HG03565 (cell line): ENCODE measurements around the gene PUS1.
"Not testable (repeated sequence)": the region's sequence is repeated elsewhere in the genome, so short reads cannot be mapped to it uniquely, and the experiment has no call there.

ENCODE experiments used
- ATAC-seq: cut with Tn5 transposase; IDR thresholded peaks from one replicate; pipeline ENCODE4 v1.9.1; 2021; ENCODE audit warnings: mild to moderate bottlenecking, moderate library complexity; ENCODE audit not compliant: unreplicated experiment

Gene PUS1

DNA sequence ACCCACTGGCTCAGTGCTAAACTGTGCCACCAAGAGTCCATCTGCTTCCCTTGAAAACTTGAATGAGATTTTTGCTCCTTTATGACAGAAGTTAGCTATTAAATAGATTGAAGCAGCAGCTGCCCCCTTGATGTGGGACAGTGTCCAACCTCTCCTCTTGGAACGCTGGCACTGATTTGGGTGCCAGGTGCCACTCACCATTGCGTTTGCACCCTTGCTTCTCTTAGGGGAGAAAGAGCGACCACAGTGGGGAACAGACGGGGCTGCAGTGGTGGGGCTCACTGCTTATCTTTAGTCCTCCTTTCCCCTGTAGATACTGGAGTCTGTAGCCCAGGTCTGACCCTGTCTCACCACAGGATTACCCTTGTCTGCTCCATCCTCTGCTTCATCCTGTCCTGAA, 30.0 kb downstream of the PUS1 start:
- no peak for ATAC-seq

DNA sequence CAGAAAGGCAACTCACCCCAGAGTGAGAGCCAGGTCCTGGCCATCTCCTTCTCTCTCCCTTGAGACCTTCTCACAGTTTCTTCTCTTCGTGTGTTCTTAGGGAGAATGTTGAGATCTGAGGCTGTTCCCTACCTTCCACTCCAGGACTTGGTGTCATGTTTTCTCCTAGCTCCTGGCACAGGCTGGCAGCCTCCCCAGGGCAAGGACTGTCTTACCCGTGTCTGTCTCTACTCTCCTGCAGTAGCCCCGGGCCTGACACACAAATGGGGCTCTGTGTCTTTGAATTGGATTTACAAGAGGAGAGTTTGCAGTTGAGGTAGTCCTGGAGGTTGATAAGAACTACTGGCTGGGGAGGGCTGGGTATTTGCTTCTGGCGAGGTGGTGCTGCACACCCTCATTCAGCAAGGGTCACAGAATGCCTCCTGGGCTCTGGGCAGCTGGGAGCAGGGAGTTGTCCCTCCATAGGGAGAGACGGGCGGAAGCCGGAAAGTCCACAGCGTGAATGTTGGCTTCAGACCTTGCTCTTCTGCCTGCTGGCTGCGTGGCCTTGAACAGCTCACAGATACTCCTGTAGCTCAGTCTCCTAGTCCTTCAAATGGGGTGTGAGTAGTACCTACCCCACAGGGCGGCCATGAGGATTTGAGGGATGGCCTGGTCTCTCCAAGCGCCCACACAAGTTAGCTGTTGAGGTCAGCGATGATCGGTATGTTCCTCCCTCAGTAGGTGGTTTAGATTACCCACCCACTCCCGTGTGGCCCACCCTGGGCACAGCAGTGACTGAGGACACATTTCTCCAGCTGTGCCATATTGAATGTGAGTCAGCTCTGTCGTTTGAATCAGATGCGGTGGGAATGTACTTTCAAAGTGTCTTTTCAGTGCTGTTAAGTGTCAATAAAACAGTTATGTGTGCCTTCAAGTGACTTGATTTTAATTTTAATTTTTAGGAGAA, 30.8 kb downstream of the PUS1 start:
- no peak for ATAC-seq

DNA sequence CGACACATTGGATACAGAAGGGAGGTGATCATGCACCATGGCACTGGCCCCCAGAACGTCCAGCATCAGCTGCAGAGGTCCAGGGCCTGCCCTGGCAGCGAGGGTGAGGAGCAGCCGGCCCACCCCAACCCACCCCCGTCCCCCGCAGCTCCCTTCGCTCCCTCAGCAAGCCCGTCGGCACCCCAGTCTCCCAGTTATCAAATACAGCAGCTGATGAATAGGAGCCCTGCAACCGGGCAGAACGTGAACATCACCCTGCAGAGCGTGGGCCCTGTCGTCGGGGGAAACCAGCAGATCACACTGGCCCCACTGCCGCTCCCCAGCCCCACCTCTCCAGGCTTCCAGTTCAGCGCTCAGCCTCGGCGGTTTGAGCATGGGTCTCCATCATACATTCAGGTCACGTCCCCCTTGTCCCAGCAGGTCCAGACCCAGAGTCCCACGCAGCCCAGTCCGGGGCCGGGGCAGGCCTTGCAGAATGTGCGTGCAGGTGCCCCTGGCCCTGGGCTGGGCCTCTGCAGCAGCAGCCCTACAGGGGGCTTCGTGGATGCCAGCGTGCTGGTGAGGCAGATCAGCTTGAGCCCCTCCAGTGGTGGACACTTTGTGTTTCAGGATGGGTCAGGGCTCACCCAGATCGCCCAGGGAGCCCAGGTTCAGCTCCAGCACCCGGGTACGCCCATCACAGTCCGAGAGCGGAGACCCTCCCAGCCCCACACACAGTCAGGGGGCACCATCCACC, 31.7 kb downstream of the PUS1 start:
- ATAC-seq, result not testable (repeated sequence)

DNA sequence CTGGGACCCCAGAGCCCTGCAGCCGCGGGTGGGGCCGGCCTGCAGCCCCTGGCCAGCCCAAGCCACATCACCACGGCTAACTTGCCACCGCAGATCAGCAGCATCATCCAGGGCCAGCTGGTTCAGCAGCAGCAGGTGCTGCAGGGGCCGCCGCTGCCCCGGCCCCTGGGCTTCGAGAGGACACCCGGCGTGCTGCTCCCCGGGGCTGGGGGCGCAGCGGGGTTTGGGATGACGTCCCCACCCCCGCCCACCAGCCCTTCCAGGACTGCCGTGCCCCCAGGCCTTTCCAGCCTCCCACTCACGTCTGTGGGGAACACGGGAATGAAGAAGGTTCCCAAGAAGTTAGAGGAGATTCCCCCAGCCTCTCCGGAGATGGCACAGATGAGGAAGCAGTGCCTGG, 32.3 kb downstream of the PUS1 start:
- not testable (repeated sequence) for ATAC-seq

DNA sequence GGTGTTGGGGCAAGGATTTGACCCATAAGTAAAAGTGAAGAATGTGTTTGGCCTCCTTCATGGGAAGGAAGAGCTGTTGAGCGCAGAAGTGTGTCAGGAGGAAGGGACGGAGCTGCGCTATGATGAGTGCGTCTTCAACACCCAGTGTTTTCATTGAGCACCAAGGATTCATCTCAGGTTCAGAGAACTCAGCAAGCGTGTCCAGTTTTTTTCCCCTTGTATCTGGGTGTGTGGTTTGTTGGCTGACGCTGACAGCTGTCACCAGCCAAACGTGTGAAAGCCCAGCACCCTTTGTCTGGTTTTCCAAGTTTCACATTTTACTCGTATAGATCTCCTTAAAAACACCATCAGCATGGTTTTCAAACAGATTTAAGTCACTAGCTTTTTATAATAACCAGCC, 33.0 kb downstream of the PUS1 start:
- no peak for ATAC-seq

DNA sequence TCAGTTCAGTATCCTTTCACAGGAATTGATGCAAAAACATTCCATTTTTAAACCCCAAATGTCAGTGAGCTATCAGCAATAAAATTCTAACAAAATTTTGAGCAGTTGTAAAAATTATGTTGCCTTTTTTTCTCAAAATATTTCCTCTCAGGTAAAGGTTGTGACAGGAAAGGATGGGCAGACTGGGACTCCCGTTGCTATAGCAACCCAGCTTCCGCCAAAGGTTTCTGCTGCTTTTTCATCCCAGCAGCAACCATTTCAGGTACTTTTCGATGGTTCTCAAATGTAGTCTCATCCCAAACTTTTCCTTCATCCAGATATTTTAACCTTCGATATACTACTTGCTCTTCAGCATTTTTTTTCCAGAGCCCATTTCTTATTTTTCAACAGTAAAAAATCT, 34.3 kb downstream of the PUS1 start:
- no peak for ATAC-seq

DNA sequence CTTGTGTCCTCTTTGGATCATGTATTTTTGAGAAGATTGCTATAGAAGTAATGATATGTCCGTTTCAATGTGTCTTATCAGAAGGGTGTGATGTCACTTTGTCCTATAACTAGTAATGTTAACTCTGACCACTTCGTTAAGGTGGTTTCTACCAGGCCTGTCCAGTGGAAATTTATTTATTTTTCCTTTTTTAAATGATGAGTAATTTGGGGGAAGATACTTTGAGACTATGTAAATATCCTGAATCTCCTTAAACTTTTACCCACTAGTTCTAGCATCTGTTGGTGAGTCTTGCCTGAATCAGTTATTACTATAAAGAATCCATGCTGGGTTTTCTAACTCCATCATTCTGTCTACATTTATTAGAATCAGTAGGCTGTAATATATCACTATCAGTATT, 36.0 kb downstream of the PUS1 start:
- ATAC-seq, result no peak

DNA sequence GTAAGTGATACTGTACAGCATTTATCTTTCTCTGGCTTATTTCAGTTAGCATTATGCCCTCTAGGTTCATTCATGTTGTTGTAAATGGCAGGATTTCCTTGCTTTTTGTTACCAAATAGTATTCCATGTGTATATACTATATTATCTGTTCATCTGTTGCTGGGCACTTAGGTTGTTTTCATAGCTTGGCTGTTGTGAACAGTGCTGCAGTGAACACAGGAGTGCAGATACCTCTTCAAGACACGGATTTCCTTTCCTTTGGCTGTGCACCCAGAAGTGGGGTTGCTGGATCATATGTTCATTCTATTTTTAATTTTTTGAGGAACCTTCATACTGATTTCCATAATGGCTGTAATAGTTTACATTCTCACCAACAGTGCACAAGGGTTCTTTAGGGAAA, 42.1 kb downstream of the PUS1 start:
- no peak for ATAC-seq

DNA sequence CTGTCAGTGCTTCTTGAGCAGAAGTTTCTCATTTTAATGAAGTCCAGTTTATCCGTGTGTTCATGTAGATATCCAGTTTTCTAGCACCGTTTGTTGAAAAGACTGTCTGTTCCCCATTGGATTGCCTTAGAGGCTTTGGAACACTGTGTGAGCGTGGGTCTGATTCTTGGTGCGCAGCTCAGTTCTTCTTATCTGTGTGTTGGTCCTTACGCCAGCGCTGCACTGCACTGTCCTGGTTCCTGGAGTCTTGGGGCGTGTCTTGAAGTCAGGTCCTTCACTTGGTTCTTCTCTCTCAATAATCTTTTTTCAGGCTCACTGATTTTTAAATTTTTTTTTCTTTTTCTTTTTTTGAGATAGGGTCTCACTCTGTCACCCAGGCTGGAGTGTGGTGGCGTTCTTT, 46.2 kb downstream of the PUS1 start:
- no peak for ATAC-seq

DNA sequence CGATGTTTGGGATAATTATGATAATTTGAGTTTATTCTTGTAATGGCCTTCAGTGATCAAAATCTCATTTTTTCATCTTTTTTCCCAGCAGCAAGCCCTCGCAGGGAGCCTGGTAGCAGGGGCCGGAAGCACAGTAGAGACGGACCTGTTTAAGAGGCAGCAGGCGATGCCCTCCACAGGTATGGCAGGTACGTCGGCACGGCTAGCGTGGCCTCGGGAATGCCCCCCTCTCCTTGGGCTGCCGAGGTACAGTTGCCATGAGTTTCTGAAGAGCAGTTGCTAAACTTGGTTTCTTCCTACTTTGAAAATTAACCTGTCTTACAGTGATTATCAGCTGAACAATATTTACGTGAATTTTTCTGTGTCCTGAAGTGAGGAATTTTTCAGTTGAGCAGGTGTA, 50.5 kb downstream of the PUS1 start:
- no peak for ATAC-seq

DNA sequence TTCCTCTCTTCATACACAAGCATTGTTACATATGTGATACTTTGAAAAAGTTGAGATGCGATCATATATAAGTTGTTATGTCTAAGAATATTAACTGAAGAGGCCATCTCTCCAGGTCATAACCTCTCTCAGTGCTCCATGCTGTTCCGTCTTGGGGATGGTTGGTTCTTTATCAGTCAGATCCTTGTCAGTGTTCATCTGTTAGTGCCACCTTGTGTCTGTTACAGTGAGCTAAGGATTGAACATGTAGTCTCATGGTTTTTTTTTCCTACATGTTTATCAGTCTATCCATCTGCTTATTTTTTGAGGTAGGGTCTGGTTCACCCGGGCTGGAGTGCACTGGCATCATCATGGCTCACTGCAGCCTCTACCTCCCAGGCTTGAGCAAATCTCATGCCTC, 51.2 kb downstream of the PUS1 start:
- no peak for ATAC-seq

DNA sequence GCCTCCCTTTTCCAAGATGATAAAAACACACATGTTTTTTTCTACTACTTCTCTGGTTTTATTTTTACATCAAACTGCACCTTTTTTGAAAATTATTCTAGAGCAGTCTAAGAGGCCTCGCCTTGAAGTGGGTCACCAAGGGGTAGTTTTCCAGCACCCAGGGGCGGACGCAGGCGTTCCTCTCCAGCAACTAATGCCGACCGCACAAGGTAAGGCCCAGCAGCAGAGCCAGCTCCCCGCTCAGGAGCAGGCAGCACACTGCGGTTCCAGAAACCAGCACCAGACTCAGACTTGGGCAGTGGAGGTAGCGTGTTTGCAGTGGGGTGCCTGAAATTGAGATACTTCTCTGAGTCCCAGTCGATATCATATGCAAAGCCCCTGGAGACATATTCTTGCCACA, 52.3 kb downstream of the PUS1 start:
- no peak for ATAC-seq

DNA sequence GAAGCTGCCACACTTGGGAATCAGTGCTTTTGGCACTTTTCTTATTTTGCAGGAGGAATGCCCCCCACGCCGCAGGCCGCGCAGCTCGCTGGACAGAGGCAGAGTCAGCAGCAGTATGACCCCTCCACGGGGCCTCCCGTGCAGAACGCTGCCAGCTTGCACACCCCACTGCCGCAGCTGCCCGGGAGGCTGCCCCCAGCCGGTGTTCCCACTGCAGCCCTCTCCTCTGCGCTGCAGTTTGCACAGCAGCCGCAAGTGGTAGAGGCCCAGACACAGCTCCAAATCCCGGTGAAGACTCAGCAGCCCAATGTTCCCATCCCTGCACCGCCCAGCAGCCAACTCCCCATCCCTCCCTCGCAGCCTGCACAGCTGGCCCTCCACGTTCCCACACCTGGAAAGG, 53.0 kb downstream of the PUS1 start:
- no peak for ATAC-seq

DNA sequence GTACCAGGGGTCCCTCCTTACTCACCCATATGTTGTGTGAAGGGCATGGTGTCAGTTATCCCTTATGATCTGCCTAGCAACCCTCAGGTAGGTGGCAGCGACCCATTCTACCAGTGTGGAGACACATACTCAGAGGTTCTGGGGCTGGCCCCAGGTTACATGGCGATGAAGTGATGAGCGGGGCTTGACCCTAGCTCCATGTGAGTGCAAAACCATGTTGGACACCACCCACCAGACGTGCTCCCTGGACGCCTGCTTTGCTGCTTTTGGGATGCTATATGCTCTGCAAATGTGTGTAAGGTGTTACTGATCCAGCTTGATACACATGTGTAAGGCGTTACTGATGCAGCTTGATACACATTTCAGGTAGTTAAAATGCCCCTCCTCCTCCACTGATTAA, 54.0 kb downstream of the PUS1 start:
- ATAC-seq, result no peak

DNA sequence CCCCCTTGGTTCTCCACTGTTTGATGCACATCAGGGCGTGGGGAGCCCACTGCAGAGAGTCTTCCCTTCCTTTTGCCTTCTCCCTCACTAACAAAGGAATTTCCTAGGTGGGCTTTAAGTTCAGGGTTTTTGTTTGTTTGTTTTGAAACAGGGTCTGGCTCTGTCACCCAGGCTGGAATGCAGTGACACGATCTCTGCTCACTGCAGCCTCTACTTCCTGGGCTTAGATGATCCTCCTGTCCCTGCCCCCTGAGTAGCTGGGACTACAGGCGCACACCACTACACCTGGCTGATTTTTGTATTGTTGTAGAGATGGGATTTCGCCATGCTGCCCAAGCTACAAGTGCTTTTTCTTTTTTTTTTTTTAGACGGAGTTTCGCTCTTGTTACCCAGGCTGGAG, 54.5 kb downstream of the PUS1 start:
- ATAC-seq, result no peak

DNA sequence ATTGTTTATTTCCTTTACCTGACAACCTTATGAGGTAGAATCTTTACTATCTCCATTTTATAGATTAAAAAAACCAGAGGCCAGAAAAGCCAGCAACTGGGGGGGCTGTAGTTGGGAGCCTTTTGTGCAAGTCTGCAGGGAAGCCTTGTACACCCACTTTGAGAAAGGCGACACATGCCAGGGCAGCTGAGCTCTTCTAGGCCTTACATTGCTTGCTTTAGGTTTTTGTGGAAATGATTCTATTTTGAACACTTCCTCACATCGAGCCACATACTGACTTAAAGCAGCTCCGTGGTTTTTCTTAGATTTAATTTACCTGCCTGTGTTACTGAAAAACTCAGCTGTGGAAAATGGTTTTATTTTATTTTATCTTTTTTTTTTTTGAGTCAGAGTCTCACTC, 55.3 kb downstream of the PUS1 start:
- ATAC-seq, result no peak

DNA sequence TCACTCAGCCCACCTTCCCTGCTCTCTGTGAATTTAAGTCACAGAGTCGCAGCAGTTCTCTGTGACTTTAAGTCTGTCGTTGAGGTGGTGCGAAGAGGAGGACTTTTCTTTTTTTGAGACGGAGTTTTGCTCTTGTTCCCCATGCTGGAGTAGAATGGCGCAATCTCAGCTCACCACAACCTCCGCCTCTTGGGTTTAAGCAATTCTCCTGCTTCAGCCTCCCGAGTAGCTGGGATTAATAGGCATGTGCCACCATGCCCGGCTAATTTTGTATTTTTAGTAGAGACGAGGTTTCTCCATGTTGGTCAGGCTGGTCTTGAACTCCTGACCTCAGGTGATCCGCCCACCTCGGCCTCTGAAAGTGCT, 56.4 kb downstream of the PUS1 start:
- not testable (repeated sequence) for ATAC-seq

DNA sequence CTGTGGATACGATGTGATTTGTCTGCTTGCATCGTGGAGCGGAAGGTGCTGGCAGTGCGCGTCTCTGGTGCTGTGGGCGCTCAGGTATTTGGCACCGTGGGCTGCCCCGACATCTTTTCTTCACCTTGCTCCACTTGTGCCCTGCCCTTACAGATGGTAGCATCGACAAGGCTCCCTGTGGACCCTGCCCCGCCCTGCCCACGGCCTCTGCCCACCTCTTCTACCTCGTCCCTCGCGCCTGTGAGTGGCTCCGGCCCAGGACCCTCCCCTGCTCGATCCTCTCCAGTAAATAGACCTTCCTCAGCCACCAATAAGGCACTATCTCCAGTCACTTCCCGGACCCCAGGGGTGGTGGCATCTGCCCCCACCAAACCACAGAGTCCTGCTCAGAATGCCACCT, 57.3 kb downstream of the PUS1 start:
- no peak for ATAC-seq

DNA sequence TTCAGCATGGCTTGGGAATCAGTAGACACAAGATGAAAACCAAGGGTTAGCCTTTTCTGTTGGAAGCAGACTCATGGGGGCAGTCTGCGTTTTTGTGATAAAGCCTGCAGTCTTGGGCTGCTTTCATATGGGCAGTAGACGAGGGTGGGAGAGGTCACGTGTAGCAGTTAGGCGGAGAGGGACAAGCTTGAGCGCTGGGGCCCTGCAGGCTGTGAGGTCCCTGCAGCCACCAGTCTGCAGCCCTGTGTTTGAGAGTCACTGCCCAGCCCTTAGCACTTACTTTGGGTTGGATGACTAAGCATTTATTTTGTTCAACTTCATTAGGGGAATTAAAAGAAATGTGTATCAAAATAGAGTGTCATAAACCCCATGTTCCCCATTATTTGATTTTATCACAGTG, 57.8 kb downstream of the PUS1 start:
- no peak for ATAC-seq

DNA sequence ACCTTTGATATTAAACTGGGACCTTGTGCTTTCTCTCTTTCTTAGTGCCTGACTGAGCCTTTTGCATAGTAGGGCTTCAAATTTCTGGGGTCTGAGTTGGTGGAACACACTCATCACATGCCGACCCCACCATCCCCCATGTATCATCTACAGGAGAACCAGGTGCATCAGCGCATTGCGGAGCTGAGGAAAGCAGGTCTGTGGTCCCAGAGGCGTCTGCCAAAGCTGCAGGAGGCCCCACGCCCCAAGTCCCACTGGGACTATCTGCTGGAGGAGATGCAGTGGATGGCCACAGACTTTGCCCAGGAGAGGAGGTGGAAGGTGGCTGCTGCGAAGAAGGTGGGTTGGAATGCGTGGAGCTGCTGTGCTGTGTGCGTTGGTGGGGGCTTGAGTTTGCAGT, 58.5 kb downstream of the PUS1 start:
- no peak for ATAC-seq

DNA sequence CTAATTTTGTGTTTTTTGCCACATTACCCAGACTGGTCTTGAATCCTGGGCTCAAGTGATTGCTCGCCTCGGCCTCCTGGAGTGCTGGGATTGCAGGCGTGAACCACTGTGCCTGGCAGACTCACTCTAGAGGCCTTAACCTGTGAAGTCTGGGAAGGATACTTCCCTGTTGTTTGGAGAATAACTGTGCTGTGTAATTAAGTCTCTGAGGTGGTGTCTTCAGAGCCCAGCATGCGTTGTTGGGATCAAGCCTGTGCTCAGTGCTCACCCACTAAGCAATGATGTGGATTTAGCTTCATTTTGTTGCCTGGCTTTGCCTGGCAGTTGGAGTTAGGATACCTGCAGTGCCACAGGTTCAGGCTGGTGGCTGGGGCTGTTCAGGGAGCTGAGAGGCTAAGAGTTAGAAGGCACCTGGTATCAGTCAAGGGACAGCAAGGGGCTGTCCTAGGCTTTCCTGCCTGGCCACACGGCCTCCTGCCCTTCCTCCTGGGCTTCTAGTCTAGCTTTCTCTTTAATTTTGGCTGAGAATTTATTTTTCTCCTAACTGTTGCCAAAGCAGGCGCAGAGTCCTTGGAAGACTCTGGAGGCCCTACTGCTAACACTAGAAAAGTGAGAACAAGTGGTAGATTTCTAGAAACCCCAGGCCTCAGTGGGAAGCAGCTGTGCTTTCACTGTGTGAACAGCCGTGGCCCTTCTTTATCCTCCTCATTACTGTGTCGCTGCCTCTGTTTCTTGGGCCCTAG, 59.1 kb downstream of the PUS1 start:
- ATAC-seq, result no peak

DNA sequence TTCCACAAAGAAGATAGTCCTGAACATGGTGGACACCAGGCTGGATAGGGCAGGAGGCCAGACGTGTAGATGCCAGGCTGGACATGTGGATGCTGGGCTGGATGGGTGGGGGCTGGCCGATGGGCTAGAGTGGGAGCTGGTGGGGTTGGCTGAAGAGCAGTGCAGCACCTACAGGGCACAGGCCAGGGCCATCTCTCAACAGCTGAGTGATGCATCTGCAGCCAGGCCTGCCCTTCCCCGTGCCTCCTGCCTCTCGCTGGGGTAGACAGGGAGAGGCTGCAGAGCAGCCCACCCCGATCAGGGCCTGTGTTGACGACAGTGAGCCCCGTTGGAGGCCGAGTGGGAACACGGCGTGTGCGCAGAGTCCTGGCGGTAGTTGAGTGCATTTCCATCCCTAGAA, 59.9 kb downstream of the PUS1 start:
- no peak for ATAC-seq
